Limb (tissue), 2 donors: ENCODE measurements around the gene CAPRIN2.

Source experiments
- DNase-seq, 2 donors: peaks; one replicate each; pipeline ENCODE4 v3.0.0-alpha.2; 2016; ENCODE audit errors: extremely low spot score in 2 of 2

Gene CAPRIN2

GRCh38 chr12:30701056-30701455 is 53.7 kb downstream of the CAPRIN2 start:
- DNase-seq, result peak in 1 of 2 donors; percentile 31

DNA sequence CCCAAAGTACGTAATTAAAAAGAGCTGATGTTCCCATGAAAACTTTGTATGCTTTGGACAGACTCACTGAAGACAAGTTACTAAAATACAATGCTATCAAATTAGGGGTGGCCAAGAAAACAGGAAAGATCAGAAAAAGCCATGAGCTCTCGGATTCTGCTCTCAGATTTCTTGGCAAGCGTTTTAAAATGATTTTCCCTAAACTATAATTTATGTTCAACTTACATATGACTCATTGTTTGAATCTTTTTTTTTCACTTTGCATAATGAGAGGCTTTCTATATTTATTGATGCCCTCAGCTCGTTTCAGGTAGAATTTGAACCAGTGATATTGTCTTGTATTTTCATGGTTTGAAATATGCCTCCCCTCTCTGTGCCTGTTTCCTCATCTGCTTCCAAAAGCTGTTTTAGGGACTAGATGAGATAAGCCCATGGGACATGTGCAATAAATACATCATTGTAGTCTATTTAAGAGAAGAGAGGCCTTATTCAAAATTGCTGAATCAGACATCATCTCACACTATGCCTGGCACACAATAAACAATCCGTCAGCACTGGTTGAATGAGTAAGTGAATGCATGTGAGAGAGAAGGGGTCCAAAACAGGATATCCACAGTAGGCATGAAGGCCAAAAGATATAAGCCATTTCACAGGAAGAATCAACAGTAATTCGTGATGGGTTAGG is 54.4 kb downstream of the CAPRIN2 start:
- DNase-seq, result no peak

GRCh38 chr12:30698346-30698745 is 56.4 kb downstream of the CAPRIN2 start:
- DNase-seq, result no peak

GRCh38 chr12:30696943-30697342 is 57.8 kb downstream of the CAPRIN2 start:
- no peak for DNase-seq

DNA sequence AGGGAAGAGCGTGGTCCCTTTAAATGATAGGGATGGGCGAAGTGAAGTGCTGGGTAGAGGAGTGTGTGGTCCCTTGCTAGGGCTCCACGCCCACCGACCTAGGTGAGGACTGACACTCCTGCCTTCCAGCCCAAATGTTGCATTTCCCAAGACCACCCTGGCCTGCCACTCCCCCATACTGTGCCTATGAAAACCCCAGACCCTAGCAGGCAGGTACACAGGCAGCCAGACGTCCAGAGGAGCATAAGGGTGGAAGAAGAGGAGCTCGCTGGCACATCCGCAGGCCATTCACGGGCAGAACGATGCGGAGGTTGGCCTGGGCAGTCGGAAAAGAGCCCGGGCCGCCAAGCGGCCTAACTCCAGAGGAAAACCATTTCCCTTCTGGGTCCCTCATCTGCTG is 58.3 kb downstream of the CAPRIN2 start:
- peak in 1 of 2 donors; percentile 32 for DNase-seq

- no peak for DNase-seq
These were observed 58.7 kb downstream of the CAPRIN2 start for GRCh38 chr12:30696103-30696408.

DNA sequence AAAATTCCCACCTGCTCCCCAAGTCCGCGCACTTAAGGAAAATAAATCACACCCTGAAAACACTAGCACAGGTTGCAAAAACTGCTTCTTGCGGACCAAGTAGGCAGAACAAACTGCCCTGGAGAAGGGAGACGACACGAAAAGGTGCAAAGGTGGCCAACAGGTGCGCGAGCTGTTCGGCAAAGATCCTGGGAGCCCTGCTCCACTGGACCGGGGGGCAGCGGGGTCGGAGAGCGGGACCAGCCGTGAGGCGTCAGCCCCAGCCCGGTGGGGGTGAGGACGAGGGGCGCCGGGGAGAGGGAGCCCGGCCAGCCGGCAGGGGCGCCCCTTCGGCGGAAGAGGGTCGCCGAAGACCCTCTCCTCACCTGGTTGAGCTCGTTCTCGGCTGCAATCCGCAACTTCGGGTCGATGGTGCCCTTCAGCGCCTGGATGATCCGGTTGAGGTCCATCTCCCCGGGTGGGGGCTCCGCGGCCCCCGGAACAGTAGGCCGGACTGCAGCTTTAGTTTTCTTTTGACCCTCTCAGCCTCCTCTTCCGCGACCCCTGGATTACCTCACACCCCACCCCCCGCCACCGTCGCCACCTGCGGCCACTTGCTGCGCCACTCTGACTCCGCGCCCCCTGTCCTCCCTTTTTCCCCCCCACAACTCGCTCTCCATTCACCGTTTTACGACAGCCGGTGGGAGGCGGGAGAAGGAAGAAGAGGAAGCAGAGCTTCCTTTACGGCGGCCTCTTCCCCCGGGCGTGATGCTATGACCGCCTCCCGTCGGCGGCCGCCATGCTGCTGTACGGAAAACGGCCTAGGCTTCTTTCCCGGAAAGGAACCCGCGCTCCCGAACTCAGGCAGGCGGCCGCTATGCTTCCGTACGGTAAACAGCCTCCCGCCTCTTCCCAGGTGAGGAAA is 59.3 kb downstream of the CAPRIN2 start, which contains the start of gene IPO8:
IPO8 (minus strand) TSS at position 671 of the 904 bp plus-strand sequence; CDS start at position 449, 222 bp downstream.
- DNase-seq, result peak; percentile 94 to 95

DNA sequence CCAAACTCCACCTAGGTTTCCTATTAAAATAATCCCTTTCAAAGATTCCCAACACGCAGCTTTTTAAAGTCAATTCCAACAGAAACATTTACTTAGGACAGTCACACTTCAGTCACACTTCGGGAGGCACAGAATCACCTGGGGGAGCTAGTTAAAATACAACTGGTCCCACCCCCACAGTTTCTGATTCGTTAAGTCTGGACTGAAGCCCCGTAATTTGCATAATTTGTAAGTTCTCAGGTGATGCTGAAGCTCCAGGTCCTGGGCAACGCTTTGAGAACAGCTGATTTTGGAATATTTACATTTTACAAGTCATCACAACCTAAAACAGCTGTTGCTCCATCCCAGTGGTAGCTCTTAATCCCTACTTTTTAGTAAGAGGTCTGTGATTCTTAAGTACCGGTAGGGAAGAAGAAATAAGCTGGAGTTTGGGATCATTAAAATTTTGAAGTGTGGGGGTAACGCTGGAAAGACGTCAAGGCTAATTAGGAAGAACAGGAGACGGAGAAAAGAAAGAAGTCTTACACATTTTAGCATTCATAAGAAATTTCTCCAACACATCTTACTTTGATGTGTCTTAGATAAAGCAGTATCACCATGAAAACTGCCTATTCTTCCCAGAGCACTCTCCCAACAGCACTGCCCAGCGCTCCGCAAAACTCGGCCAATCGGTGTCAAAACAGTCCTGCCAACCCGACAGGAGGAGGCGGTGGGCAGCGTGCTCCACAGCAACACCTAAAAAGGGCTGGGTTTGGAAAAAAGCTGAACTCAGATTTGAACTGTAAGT is 60.1 kb downstream of the CAPRIN2 start:
- no peak for DNase-seq

- DNase-seq, result no peak
These were observed 62.3 kb downstream of the CAPRIN2 start for GRCh38 chr12:30692470-30692869.

GRCh38 chr12:30691122-30691879 is 63.5 kb downstream of the CAPRIN2 start:
- DNase-seq, result no peak

GRCh38 chr12:30687265-30687986 is 67.3 kb downstream of the CAPRIN2 start:
- DNase-seq, result no peak

DNA sequence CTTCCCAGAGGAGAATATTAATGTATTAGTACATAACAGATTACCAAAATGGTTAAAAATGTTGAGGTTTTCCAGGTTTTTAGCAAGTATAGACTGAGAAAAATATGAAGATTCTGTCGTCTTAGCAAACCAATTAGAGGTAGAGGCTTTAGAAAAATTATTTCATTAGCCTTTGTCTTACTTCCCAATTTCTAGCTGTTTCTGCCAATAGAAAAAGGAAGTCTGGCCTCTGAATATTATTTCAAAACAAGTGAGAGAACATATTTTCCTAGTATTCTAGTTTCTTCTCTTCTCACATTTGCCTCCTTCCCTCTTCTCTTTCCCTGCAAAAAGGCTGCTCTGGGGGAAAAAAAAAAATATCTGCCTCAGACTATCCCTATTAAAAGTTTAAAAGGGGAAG is 75.5 kb downstream of the CAPRIN2 start:
- no peak for DNase-seq

- no peak for DNase-seq
These were observed 76.5 kb downstream of the CAPRIN2 start for GRCh38 chr12:30678221-30678620.

GRCh38 chr12:30661210-30661609 is 93.5 kb downstream of the CAPRIN2 start:
- DNase-seq, result no peak
